Effector memory CD8-positive, alpha-beta T cell (primary cell): Measurements from ENCODE around the gene TRIM7.
"Not testable (repeated sequence)": the region's sequence is repeated elsewhere in the genome, so short reads cannot be mapped to it uniquely, and the experiment has no call there.

Experiments used
- ATAC-seq: fragments of 150-1000 bp; cut with Tn5 transposase; replicated peaks from 2 replicates; pipeline ENCODE4 v1.10.0; 2021; ENCODE audit warnings: mild to moderate bottlenecking, moderate library complexity
- DNase-seq, 3 experiments: peaks; one replicate each; pipeline ENCODE4 v3.0.0; 2021
- H3K27ac Mint-ChIP-seq, 2 donors: one replicate each; pipeline ENCODE4 v1.8.0; 2022; ENCODE audit warnings: mild to moderate bottlenecking in 2 of 2, mixed read lengths in 2 of 2, moderate library complexity in 2 of 2
- H3K27me3 Mint-ChIP-seq, 2 donors: one replicate each; pipeline ENCODE4 v1.8.0; 2022; ENCODE audit warnings: mixed read lengths in 2 of 2
- H3K36me3 Mint-ChIP-seq: one replicate; pipeline ENCODE4 v1.8.0; 2022; ENCODE audit warnings: mild to moderate bottlenecking, moderate library complexity, mixed read lengths; ENCODE audit not compliant: insufficient read depth
- H3K4me1 Mint-ChIP-seq, 2 donors: one replicate each; pipeline ENCODE4 v1.8.0; 2022; ENCODE audit warnings: low read depth in 2 of 2, mixed read lengths in 2 of 2
- H3K4me3 Mint-ChIP-seq, 2 donors: one replicate each; pipeline ENCODE4 v1.8.0; 2022; ENCODE audit warnings: mild to moderate bottlenecking in 2 of 2, mixed read lengths in 2 of 2, moderate library complexity in 2 of 2
- H3K9me3 Mint-ChIP-seq, 2 donors: one replicate each; pipeline ENCODE4 v1.8.0; 2022; ENCODE audit warnings: mixed read lengths in 2 of 2

The TRIM7 gene

DNA sequence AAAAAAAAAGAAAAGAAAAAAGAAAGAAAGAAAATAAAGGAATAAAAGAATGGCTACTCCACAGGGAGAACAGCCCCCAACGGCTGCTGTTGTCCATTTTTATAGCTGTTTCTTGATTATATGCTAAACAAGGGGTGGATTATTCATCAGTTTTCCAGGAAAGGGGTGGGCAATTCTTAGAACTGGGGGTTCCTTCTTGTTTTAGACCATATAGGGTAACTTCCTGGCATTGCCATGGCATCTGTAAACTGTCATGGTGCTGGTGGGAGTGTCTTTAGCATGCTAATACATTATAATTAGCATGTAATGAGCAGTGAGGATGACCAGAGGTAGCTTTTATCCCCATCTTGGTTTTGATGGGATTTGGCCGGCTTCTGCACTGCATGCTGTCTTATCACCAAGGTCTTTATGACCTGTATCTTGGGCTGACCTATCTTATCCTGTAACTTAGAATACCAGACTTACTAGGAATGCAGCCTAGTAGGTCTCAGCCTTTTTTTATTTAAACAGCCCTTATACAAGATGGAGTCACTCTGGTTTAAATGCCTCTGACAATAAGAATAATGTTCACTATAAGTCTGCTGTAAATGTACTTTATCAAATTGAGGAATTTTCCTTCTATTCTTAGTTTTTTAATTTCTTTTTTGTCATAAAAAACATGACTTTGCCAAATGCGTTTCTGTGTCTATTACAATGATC lies 28.6 kb downstream of the TRIM7 start:
- no peak overlapping the region for H3K4me3 Mint-ChIP-seq
- H3K36me3 Mint-ChIP-seq = peaks cover 17% of the 10 kb centered on the region
- H3K27me3 Mint-ChIP-seq = peaks cover 0 to 28% of the 10 kb centered on the region in 2 donors
- DNase-seq (no peak), ATAC-seq (no peak)
- H3K9me3 Mint-ChIP-seq = no peaks in the 10 kb centered on the region
- no peak overlapping the region for H3K27ac Mint-ChIP-seq
- H3K4me1 Mint-ChIP-seq = peaks cover 11% of the 10 kb centered on the region in 2 donors

- peaks cover 0 to 4% of the 10 kb centered on the region in 2 donors for H3K9me3 Mint-ChIP-seq
- peak overlapping the region; percentile 22 to 66 for H3K27ac Mint-ChIP-seq
- peak; percentile 84 for ATAC-seq
- H3K27me3 Mint-ChIP-seq = peaks cover 11 to 53% of the 10 kb centered on the region in 2 donors
- H3K4me1 Mint-ChIP-seq = peaks cover 23 to 26% of the 10 kb centered on the region in 2 donors
- peak overlapping the region; percentile 73 to 85 for H3K4me3 Mint-ChIP-seq
- DNase-seq = peak; percentile 48 to 67 (median 49)
- peaks cover 39% of the 10 kb centered on the region for H3K36me3 Mint-ChIP-seq
Measured at GRCh38 chr5:181173420-181174342, 31.3 kb downstream of the TRIM7 start.

GRCh38 chr5:181173027-181173419 lies 32.0 kb downstream of the TRIM7 start:
- peak; percentile 14 for ATAC-seq
- H3K27me3 Mint-ChIP-seq = peaks cover 11 to 60% of the 10 kb centered on the region in 2 donors
- DNase-seq = no peak
- H3K4me1 Mint-ChIP-seq = peaks cover 23 to 26% of the 10 kb centered on the region in 2 donors
- peak overlapping the region; percentile 73 to 85 for H3K4me3 Mint-ChIP-seq
- peak overlapping the region; percentile 22 to 66 for H3K27ac Mint-ChIP-seq
- H3K9me3 Mint-ChIP-seq = peaks cover 0 to 4% of the 10 kb centered on the region in 2 donors
- peaks cover 39% of the 10 kb centered on the region for H3K36me3 Mint-ChIP-seq

DNA sequence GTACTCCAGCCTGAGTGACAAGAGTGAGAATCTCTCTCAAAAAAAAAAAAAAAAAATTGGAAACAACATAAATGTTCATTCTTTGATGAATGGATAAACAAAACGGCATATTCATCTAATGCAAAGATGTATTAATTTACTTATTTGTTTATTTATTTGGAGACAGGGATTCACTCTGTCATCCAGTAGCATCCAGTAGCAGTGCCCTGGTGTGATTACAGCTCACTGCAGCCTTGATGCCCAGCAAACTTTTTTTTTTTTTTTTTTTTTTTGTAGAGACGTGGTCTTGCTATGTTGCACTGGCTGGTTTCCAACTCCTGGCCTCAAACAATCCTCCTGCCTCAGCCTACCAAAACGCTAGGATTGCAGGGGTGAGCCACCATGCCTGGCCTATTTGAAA lies 33.2 kb downstream of the TRIM7 start:
- H3K27ac Mint-ChIP-seq = no peak overlapping the region
- H3K4me3 Mint-ChIP-seq = peak overlapping the region in 1 of 2 donors; percentile 10
- H3K27me3 Mint-ChIP-seq = peaks cover 11 to 67% of the 10 kb centered on the region in 2 donors
- peaks cover 43% of the 10 kb centered on the region for H3K36me3 Mint-ChIP-seq
- H3K9me3 Mint-ChIP-seq = peaks cover 0 to 4% of the 10 kb centered on the region in 2 donors
- ATAC-seq = no peak
- peaks cover 28 to 38% of the 10 kb centered on the region in 2 donors for H3K4me1 Mint-ChIP-seq
- DNase-seq = no peak

GRCh38 chr5:181170996-181171395 lies 34.0 kb downstream of the TRIM7 start:
- peak overlapping the region; percentile 72 to 75 for H3K4me3 Mint-ChIP-seq
- H3K27me3 Mint-ChIP-seq = peaks cover 11 to 70% of the 10 kb centered on the region in 2 donors
- peaks cover 32 to 44% of the 10 kb centered on the region in 2 donors for H3K4me1 Mint-ChIP-seq

DNA sequence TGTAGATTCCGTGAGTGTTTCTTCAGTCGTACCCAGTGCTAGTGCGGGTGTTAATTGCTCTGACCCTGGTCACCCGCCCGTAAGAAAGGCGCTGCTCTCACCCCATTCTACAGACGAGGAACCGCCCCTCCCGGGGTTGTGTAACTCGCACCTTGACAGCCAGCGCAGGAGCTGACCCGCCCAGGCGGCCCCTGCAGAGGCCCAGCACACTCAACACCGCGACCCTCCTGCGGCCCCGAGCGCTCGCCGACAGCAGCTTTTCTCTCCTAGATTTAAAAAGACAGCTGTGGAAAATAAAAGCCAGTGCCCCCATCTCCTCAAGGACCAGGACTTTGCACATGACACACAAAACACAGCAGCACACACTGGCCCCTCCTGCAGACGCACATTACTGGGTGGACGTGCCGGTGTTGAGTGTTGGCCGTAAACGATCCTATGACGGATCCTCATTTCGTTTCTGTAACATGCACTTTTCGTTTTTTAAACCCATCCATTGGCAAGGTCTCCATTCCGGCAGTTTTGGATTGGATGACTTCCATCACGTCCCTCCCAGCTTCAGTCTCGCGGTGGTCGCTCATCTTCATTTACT lies 34.7 kb downstream of the TRIM7 start:
- H3K27me3 Mint-ChIP-seq = peaks cover 11 to 76% of the 10 kb centered on the region in 2 donors

More at GRCh38 chr5:181170996-181171395, 34.0 kb downstream of the TRIM7 start:
- DNase-seq = no peak
- ATAC-seq = no peak
- Mint-ChIP-seq H3K36me3 (peaks cover 43% of the 10 kb centered on the region), H3K9me3 (peaks cover 0 to 4% of the 10 kb centered on the region in 2 donors), H3K27ac (peak overlapping the region in 1 of 2 donors; percentile 61)

GRCh38 chr5:181169459-181170236 lies 35.3 kb downstream of the TRIM7 start:
- H3K27ac Mint-ChIP-seq = peak overlapping the region; percentile 49 to 84
- H3K36me3 Mint-ChIP-seq = peaks cover 49% of the 10 kb centered on the region
- ATAC-seq (peak; percentile 62), DNase-seq (peak; percentile 76 to 88 (median 80))
- peak overlapping the region; percentile 72 to 75 for H3K4me3 Mint-ChIP-seq
- peaks cover 33 to 44% of the 10 kb centered on the region in 2 donors for H3K4me1 Mint-ChIP-seq
- not testable (repeated sequence) for H3K9me3 Mint-ChIP-seq
- peaks cover 11 to 78% of the 10 kb centered on the region in 2 donors for H3K27me3 Mint-ChIP-seq

More for the DNA sequence above, 34.7 kb downstream of the TRIM7 start:
- H3K4me1 Mint-ChIP-seq = peaks cover 32 to 44% of the 10 kb centered on the region in 2 donors
- ATAC-seq = no peak
- H3K27ac Mint-ChIP-seq = peak overlapping the region; percentile 61 to 84
- peak overlapping the region; percentile 72 to 75 for H3K4me3 Mint-ChIP-seq
- peaks cover 44% of the 10 kb centered on the region for H3K36me3 Mint-ChIP-seq
- H3K9me3 Mint-ChIP-seq = peaks cover 0 to 4% of the 10 kb centered on the region in 2 donors
- no peak for DNase-seq

GRCh38 chr5:181168595-181169118 lies 36.3 kb downstream of the TRIM7 start:
- Mint-ChIP-seq H3K4me1 (peaks cover 34 to 47% of the 10 kb centered on the region in 2 donors), H3K27me3 (peaks cover 11 to 72% of the 10 kb centered on the region in 2 donors), H3K36me3 (peaks cover 49% of the 10 kb centered on the region), H3K9me3 (peaks cover 0 to 6% of the 10 kb centered on the region in 2 donors), H3K27ac (no peak overlapping the region), H3K4me3 (peak overlapping the region; percentile 72 to 75)
- ATAC-seq (no peak), DNase-seq (no peak)

DNA sequence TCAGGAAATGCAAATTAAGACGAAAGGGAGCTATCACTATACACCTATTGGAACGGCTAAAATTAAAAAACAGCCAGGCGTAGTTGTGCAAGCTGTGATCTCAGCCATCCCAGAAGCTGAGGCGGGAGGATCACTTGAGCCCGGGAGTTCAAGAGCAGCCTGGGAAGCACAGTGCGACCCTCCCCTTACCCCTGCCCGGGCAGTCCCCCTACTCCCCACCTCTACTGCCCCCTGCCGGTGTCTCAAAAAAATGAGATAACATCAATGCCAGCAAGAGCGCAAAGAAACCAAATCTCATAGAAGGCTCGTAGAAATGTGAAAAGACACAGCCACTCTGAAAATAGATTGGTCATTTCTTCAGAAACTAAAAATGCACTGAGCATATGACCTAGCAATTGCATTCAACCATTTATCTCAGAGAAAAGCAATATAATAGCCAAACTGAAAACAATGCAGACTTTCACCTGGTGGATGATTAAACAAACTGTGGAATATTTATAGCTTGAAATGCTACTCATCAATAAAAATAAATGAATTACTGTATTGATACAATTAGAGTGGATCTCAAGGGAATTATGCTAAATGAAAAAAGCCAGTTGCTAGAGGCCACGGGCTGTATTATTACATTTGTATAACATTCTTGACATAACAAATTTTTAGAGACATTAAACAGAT lies 37.0 kb downstream of the TRIM7 start:
- Mint-ChIP-seq H3K27ac (peak overlapping the region in 1 of 2 donors; percentile 53), H3K27me3 (peaks cover 11 to 65% of the 10 kb centered on the region in 2 donors), H3K4me3 (peak overlapping the region in 1 of 2 donors; percentile 21), H3K4me1 (peaks cover 29 to 42% of the 10 kb centered on the region in 2 donors), H3K9me3 (peaks cover 0 to 6% of the 10 kb centered on the region in 2 donors), H3K36me3 (peaks cover 49% of the 10 kb centered on the region)
- ATAC-seq = no peak
- DNase-seq = no peak

GRCh38 chr5:181166812-181167733 lies 37.9 kb downstream of the TRIM7 start:
- Mint-ChIP-seq H3K36me3 (peaks cover 49% of the 10 kb centered on the region), H3K9me3 (peaks cover 0 to 6% of the 10 kb centered on the region in 2 donors), H3K27me3 (peaks cover 11 to 60% of the 10 kb centered on the region in 2 donors), H3K27ac (peak overlapping the region in 1 of 2 donors; percentile 32), H3K4me1 (peaks cover 29 to 38% of the 10 kb centered on the region in 2 donors), H3K4me3 (peak overlapping the region in 1 of 2 donors; percentile 18)
- DNase-seq = no peak
- ATAC-seq = no peak
